HG02870 (cell line): ENCODE results near the gene PPP1R3D.
A peak's percentile ranks its signal among the peaks of the same experiment; 100 is the strongest.
"Not testable (repeated sequence)": the region's sequence is repeated elsewhere in the genome, so short reads cannot be mapped to it uniquely, and the experiment has no call there.

Experiments
- ATAC-seq: cut with Tn5 transposase; IDR thresholded peaks from one replicate; pipeline ENCODE4 v1.9.1; 2021; ENCODE audit warnings: mild to moderate bottlenecking, moderate library complexity; ENCODE audit not compliant: unreplicated experiment

Gene PPP1R3D, protein sequence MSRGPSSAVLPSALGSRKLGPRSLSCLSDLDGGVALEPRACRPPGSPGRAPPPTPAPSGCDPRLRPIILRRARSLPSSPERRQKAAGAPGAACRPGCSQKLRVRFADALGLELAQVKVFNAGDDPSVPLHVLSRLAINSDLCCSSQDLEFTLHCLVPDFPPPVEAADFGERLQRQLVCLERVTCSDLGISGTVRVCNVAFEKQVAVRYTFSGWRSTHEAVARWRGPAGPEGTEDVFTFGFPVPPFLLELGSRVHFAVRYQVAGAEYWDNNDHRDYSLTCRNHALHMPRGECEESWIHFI

DNA sequence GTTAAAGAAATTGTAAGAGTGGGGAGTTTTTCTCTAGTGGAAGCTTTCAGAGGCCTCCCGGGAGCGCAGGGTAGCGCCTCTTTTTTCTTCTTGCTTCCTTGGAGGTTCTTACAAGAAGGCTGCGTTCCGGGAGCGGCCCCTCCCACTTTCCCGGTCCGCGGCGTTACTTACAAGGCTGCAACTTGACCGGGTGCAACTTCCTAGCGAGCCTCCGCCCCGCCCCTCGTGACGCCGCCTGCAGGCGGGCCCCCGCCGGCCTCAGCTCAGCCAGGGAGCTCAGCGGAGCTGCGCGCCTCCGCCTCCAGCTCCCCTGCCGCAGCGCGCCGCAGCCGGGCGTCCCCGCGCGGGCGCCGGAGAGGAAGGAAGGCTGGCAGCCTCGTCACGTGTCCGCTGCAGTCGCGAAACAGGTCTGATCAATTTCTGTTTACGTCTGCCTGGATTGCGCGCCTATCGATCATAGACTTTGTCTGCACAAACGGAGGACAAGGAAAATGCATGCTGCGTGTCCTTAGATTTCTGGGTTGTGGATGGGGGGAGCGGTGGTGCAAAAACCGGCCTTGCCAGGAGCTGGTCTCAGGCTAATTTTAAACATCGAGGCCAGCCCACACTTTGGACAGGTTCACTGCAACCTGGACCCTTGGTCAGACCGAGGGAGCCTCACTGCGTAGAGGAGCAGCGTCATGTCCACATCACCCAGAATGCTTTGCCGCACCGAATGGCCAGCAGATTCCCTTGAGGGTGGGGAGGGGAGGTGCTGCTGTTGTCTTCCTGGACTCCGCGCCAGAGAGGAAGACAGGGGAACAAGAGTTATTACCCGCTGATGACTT, at the start of gene PPP1R3D, which contains the start of gene FAM217B:
Gene PPP1R3D, minus strand, starts transcription at position 177 of the 827 bp plus-strand sequence. CDS start 374 bp downstream, outside the sequence.
Gene FAM217B, plus strand, starts transcription at position 261 of the 827 bp plus-strand sequence. CDS start 3,555 bp downstream, outside the sequence.
- ATAC-seq, result peak; percentile 94

DNA sequence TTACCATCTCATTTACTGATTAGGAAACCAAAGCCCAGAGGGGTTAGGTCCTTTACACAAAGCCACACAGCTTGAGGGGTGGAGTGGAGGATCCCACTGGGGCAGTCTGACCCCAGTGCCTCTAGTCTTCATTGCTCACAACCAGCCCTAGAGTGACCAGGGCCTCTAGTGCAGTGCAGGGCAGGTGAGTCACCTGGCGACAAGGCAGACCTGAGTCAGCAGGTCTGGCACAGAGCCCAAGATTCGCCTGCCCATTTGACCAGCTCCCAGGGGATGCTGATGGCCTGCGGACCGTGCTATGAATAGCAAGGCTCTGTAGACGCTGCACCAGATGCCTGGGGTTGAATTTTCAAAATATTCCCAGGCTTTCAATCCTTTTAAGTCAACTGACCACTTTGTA, 48.0 kb upstream of the PPP1R3D start:
- no peak for ATAC-seq

DNA sequence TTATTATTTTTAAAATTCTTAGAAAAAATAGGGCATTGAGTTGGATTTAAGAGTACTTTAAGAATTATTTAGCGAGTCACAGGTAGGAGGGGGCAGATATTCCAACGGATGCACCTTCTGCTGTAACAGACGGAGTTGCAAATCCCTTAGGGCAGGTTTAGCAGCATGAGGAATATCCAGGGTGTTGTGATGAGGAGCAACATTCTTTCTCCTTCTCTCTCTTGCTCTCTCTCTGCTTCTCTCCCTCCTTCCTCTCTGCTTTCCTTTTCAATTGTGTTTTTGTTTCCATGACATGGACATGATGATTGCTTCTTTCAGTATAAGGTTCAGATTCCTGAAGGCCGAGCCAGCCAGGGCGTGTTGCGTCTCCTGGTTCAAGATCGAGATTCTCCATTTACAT, 47.0 kb upstream of the PPP1R3D start:
- no peak for ATAC-seq

DNA sequence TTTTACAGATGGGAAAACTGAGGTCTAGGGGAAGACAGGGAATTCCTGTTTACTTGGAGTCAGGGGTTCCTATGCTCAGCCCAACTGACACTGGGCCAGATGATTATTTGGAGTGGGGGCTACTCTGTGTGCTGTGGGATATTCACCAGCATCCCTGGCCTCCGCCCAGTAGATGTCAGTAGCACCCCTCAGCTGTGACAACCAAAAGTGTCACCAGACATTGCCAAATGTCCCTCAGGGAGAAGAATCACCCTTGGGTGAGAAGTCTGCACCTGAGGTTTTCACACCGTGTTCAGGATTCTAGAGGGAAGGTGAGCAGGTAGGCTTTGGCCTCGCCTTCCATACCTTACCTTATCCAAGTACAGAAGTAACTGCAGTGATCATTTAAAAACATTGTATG, 45.8 kb upstream of the PPP1R3D start:
- ATAC-seq, result no peak

GRCh38 chr20:59985164-59985563, 45.1 kb upstream of the PPP1R3D start:
- no peak for ATAC-seq

- no peak for ATAC-seq
Measured at GRCh38 chr20:59984541-59984940, 44.4 kb upstream of the PPP1R3D start.

GRCh38 chr20:59983076-59983475, 43.0 kb upstream of the PPP1R3D start:
- no peak for ATAC-seq

DNA sequence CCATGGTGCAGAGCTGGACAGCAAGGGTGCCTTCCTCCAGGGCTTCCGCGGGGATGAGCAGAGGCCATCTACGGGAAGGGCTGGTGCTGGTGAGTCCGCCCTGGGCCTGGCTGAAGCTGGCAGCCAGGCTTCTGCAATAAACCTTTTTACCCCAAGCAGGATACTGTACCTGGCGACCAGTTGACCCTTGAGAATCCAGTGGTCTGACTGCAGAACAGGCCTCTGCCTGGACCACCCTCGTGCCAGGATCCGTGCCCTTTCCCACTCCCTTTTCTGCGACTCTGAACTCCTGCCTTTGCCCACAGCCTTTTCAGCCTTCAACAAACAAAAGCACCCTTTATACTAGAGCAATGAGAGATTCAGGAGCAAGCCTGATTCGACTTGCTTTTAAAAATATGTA, 37.0 kb upstream of the PPP1R3D start:
- no peak for ATAC-seq

GRCh38 chr20:59976156-59976782, 36.2 kb upstream of the PPP1R3D start:
- no peak for ATAC-seq

DNA sequence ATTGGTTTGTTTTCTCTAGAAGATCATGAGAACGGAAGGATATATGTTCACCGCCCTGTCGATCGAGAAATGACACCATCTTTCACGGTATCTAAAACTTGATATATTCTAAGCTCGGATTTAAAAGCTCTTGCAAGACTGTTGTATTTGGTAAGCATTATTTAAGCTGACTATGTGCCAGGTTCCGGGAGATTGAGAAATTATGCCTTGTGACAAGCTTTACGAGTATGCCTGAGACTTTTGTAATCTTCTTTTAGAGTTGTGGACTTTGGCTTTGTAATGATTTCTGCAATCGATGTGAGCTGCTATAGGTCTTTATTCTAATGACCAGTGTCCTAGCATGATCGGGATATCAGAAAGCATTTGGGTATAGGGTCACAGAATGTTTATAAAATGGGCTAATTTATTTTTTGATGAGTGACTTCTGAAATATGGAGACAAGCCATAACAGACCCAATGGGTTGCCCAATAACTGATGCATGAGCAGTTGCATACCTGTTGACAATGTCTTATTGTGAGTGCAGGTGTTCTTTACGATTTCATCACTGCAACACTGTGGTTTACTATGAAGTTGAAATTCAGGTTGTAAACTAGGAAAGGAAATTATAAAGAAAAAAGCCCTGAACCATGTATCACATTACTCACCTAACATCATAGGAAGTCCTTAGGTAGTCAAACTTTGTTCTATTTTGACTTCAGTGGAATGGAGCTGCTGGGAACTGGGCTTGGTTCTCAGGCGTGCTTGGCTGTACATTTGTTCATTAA, 32.1 kb upstream of the PPP1R3D start:
- no peak for ATAC-seq

GRCh38 chr20:59971428-59971827, 31.3 kb upstream of the PPP1R3D start:
- no peak for ATAC-seq

- no peak for ATAC-seq
Measured at GRCh38 chr20:59966428-59966827, 26.3 kb upstream of the PPP1R3D start.

DNA sequence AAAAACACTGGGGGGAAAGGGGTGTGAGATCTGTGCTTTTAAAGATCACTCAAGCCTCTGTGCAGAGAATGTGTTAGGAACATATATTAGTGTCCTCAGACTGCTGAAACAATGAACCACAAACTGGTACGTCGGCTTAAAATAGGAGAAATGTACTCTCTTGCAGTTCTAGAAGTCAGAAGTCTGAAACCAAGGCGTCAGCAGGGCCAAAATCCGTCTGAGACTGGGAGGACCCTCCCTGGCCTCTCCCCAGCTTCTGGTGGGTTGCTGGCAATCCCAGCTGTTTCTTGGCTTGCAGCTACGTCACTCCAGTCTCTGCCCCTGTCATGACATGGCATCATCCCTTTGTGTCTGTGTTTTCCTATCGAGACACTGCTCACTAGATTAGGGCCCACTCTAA, 22.1 kb upstream of the PPP1R3D start:
- ATAC-seq, result no peak

GRCh38 chr20:59961423-59961822, 21.3 kb upstream of the PPP1R3D start:
- no peak for ATAC-seq

DNA sequence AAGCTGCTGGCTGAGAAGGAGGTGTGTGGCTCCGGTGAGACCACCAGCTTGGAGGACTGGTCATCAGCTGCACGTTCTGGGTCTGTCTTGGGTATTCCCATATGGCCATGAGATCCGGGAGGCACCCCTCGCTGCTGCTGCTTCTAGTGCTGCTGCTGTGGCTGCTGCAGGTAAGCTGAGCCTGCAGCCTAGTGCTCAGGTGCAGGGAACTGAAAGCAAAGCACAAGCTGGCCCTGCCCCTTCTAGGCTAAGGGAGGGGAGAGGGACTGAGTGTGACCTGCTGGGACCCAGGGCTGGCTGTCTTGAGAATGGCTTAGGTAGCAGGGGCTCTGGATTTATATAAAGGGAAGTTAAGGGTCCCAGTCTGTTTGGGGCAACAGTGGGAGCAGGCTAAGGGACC, 18.5 kb upstream of the PPP1R3D start:
- no peak for ATAC-seq

- ATAC-seq, result no peak
Measured at GRCh38 chr20:59958123-59958522, 18.0 kb upstream of the PPP1R3D start, which contains the start of gene CDH26. Gene CDH26, plus strand, starts transcription at chr20:59958423. Its CDS starts 304 bp downstream, at chr20:59958727.

DNA sequence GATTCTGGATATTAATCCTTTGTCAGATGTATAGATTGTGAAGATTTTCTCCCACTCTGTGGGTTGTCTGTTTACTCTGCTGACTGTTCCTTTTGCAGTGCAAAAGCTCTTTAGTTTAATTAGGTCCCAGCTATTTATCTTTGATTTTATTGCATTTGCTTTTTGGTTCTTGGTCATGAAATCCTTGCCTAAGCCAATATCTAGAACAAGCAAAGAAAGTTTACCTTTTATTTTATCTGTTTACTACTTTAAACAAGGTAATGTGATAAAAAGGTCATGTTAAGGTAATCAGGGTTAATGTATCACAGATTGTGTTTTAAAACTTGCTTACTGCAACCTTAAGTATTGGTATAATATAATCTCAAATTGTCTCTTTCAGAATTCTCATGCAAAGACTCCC, 17.5 kb upstream of the PPP1R3D start:
- not testable (repeated sequence) for ATAC-seq

DNA sequence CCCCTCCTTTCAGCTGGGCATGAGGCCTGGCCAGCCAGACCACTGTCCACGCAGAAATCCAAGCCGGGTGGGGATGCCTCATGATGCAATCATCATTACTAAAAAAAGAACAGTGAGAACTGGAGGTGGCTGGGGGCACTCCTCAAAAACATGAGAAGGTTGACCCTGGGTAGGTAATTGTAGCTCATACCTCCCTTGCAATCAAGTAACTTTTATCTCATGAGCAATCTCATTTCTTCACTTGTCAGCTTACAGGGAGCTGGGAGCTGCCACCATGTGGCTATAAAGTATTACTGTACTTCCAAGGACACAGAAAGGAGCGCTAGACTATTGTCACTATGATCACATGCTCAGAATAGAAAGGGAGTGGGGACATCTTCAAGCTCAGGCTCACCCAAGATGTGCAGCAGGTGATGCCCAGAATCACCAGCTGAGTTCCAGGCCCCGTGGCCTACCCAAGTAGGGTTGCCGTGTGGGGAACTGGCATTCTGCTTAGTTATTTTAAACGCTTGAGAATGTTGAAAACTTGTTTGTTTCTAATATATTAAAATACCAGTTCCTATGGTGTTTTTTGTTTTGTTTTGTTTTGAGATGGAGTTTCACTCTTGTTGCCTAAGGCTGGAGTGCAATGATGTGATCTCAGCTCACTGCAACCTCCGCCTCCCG, 15.2 kb upstream of the PPP1R3D start:
- no peak for ATAC-seq

- no peak for ATAC-seq
Measured at GRCh38 chr20:59954718-59955117, 14.6 kb upstream of the PPP1R3D start.

DNA sequence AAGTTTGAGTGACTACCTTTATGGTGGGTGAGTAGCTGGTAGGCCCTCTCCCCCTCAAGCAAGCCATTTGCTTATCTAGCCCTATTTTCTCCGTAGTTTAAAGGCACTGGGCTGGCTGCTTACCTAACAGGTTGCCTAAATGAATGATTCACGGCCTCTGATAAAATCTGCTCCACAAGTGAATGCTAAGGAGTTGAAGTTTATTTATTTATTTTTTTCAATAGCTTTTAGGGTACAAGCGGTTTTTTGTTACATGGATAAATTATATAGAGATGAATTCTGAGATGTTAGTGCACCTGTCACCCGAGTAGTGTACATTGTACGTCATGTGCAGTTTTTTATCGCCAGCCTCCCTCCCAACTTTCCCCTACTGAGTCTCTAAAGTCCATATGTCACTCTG, 9.8 kb upstream of the PPP1R3D start:
- no peak for ATAC-seq
